GM12865 (cell line): ENCODE results near the gene PDE11A.
"Not testable (repeated sequence)": the region's sequence is repeated elsewhere in the genome, so short reads cannot be mapped to it uniquely, and the experiment has no call there.

Source experiments
- DNase-seq: peaks from one replicate; pipeline ENCODE4 v3.0.0; 2010; ENCODE audit warnings: low read depth
- H3K4me3 ChIP-seq: 2 replicates; pipeline ENCODE4 v1.5.1; 2011; ENCODE audit warnings: mild to moderate bottlenecking, low read depth, low read length, control low read depth
- CTCF ChIP-seq: IDR thresholded peaks from 2 replicates; pipeline ENCODE4 v1.5.1; 2011; ENCODE audit warnings: low read length, control low read depth, low read depth, inconsistent platforms; ENCODE audit not compliant: insufficient read depth; ENCODE audit errors: missing control alignments

The PDE11A gene

GRCh38 chr2:178066324-178066723 is 6.3 kb downstream of the PDE11A start:
- no peak overlapping the region for H3K4me3 ChIP-seq
- TF ChIP-seq CTCF, result no peak
- no peak for DNase-seq

DNA sequence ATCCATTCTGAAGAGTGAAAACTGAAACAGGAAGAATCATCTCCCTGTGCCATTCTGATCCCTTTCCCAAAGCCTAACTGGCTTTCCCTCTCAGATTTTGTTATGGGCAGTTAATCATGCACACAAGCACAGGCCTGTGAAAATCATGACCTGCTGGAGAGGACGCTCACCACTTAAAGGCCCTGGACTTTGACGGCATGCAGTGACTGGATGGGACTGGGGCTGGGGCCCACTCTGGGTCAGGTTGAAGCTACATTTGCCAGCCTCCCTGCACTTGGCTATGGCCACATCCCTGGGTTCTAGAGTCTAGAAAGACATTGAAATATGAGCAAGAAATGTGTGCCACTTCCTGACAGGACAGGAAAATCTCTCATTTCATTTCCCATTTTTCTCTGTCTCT is 12.9 kb downstream of the PDE11A start:
- no peak for DNase-seq
- no peak overlapping the region for H3K4me3 ChIP-seq
- no peak for TF ChIP-seq CTCF

- H3K4me3 ChIP-seq, result no peak overlapping the region
- no peak for TF ChIP-seq CTCF
- DNase-seq, result no peak
These were observed 13.5 kb downstream of the PDE11A start for GRCh38 chr2:178059111-178059510.

GRCh38 chr2:178057179-178057680 is 15.3 kb downstream of the PDE11A start:
- no peak for TF ChIP-seq CTCF
- no peak for DNase-seq
- H3K4me3 ChIP-seq, result no peak overlapping the region

GRCh38 chr2:178056345-178056744 is 16.2 kb downstream of the PDE11A start:
- TF ChIP-seq CTCF, result no peak
- no peak overlapping the region for H3K4me3 ChIP-seq
- DNase-seq, result no peak

- H3K4me3 ChIP-seq, DNase-seq: not testable (repeated sequence)
These were observed 21.3 kb downstream of the PDE11A start for GRCh38 chr2:178051257-178051656.

- no peak for DNase-seq
- H3K4me3 ChIP-seq, result no peak overlapping the region
- no peak for TF ChIP-seq CTCF
These were observed 25.2 kb downstream of the PDE11A start for GRCh38 chr2:178047391-178047790.

DNA sequence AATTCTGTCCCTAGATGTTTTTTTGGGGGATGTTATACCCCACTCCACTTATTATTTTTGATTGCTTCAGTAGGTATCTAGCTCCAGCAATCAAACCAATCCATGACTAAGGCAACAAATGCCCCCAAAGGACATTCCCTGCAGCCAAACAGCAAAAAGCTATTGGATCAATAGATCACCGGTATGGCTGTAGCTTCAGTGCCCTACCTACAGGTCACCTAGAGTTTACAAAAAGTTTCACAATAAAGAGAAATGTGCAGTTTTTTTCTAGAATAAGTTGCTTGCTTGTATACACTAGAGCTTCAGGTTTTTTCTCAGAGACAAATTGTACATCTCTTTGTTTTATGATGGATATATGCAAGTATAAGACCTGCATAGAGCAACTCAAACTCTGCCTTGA is 27.7 kb downstream of the PDE11A start:
- H3K4me3 ChIP-seq, result no peak overlapping the region
- TF ChIP-seq CTCF, result no peak
- no peak for DNase-seq
